ENCODE results near the gene NPIPB8.
"Not testable (repeated sequence)": the region's sequence is repeated elsewhere in the genome, so short reads cannot be mapped to it uniquely, and the experiment has no call there.

Gene NPIPB8

GRCh38 chr16:28606291-28607115, 31.4 kb upstream of the NPIPB8 start:
- no peak for DNase-seq (ENCODE audit: low read depth in 2 of 2, low spot score in 1 of 2)

- no peak for DNase-seq (ENCODE audit: low read depth in 2 of 2, low spot score in 1 of 2)
Measured at GRCh38 chr16:28607116-28607623, 30.7 kb upstream of the NPIPB8 start.

GRCh38 chr16:28607681-28608495, 30.0 kb upstream of the NPIPB8 start:
- DNase-seq (ENCODE audit: low read depth in 2 of 2, low spot score in 1 of 2) = not testable (repeated sequence)

GRCh38 chr16:28608496-28608808, 29.4 kb upstream of the NPIPB8 start:
- not testable (repeated sequence) for DNase-seq (ENCODE audit: low read depth in 2 of 2, low spot score in 1 of 2)

GRCh38 chr16:28608867-28609596, 28.8 kb upstream of the NPIPB8 start:
- DNase-seq (ENCODE audit: low read depth in 2 of 2, low spot score in 1 of 2) = not testable (repeated sequence)

- no peak for DNase-seq (ENCODE audit: low read depth in 2 of 2, low spot score in 1 of 2)
Measured at GRCh38 chr16:28609631-28610594, 28.0 kb upstream of the NPIPB8 start, which contains the start of gene SULT1A1. Gene SULT1A1 (minus strand): TSS chr16:28610044. CDS start chr16:28608855, 1,189 bp downstream.

- no peak for DNase-seq (ENCODE audit: low read depth in 2 of 2, low spot score in 1 of 2)
Measured at GRCh38 chr16:28610595-28611191, 27.2 kb upstream of the NPIPB8 start.

- DNase-seq (ENCODE audit: low read depth in 2 of 2, low spot score in 1 of 2) = not testable (repeated sequence)
Measured at GRCh38 chr16:28612359-28613280, 25.2 kb upstream of the NPIPB8 start.

- not testable (repeated sequence) for DNase-seq (ENCODE audit: low read depth in 2 of 2, low spot score in 1 of 2)
Measured at GRCh38 chr16:28613912-28614311, 24.0 kb upstream of the NPIPB8 start.

- DNase-seq (ENCODE audit: low read depth in 2 of 2, low spot score in 1 of 2) = not testable (repeated sequence)
Measured at GRCh38 chr16:28614561-28614960, 23.3 kb upstream of the NPIPB8 start.

- DNase-seq (ENCODE audit: low read depth in 2 of 2, low spot score in 1 of 2) = not testable (repeated sequence)
Measured at GRCh38 chr16:28615486-28616223, 22.2 kb upstream of the NPIPB8 start.

- not testable (repeated sequence) for DNase-seq (ENCODE audit: low read depth in 2 of 2, low spot score in 1 of 2)
Measured at GRCh38 chr16:28616224-28616577, 21.7 kb upstream of the NPIPB8 start.

- no peak for DNase-seq (ENCODE audit: low read depth in 2 of 2, low spot score in 1 of 2)
Measured at GRCh38 chr16:28616636-28617035, 21.2 kb upstream of the NPIPB8 start.

GRCh38 chr16:28617874-28618273, 20.0 kb upstream of the NPIPB8 start:
- DNase-seq (ENCODE audit: low read depth in 2 of 2, low spot score in 1 of 2) = no peak

GRCh38 chr16:28620316-28620715, 17.5 kb upstream of the NPIPB8 start:
- DNase-seq (ENCODE audit: low read depth in 2 of 2, low spot score in 1 of 2) = not testable (repeated sequence)

GRCh38 chr16:28621481-28622155, 16.2 kb upstream of the NPIPB8 start:
- no peak for DNase-seq (ENCODE audit: low read depth in 2 of 2, low spot score in 1 of 2)

- DNase-seq (ENCODE audit: low read depth in 2 of 2, low spot score in 1 of 2) = not testable (repeated sequence)
Measured at GRCh38 chr16:28622532-28623171, 15.2 kb upstream of the NPIPB8 start.

Measured in stimulated activated CD8-positive, alpha-beta memory T cell treated with anti-CD3 and anti-CD28 coated beads, Interleukin-4, amount 100 ng/mL, for 4 hours (primary cell).